Activated gamma-delta T cell treated with Interleukin-2 at 50 U/mL for 16 hours (primary cell): ENCODE data around the gene HAGHL.
"Not testable (repeated sequence)": the region's sequence is repeated elsewhere in the genome, so short reads cannot be mapped to it uniquely, and the experiment has no call there.

ENCODE experiments used
- DNase-seq: peaks from one replicate; pipeline ENCODE4 v3.0.0-alpha.2; 2020

Gene HAGHL

DNA sequence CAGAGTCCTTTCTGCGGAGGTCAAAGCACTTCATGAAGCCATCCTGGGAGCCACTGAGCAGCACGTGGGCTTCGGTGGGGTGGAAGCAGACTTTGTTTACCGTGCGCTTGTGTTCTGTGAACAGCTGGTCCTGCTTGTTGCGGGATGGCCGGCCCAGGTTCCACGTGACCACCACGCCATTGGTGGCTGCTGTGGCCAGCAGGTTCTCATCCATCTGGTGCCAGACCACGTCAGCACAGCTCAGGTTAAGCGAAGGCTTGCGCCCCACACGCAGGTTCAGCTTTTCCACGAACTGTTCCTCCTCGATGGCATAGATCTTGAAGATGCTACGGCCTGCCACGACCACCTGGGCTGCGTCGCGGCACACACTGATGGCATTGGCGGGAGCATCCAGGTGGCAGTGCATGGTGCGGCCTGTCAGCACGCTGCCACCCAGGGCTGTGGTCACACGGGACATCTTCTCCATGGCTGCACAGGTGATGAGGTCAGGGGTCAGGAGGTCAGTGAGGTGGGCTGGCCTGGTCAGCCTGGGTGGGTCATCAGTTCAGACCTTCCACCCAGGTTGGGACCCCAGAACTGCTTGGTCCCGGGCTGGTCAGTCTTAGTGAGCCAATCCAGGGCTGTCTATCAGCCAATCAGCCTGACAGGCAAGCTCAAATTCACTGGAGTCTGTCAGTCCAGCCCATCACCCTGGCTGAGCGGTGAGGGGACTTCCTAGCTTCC, 37.6 kb upstream of the HAGHL start:
- DNase-seq, result no peak

DNA sequence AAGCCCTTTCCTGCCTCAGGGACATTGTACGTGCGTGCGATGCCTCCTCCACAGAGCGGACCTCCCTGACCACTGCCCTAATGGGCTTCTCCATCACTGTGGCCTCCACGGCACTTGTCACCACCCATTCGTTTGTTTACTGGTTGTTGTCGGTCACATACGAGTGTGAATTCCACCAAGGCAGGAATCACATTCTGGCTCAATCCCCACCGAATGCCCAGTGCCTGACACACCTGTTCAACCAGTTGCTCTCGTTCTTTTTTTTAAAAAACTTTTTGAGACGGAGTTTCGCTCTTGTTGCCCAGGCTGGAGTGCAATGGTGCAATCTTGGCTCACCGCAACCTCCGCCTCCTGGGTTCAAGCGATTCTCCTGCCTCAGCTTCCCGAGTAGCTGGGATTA, 35.7 kb upstream of the HAGHL start:
- DNase-seq, result not testable (repeated sequence)

DNA sequence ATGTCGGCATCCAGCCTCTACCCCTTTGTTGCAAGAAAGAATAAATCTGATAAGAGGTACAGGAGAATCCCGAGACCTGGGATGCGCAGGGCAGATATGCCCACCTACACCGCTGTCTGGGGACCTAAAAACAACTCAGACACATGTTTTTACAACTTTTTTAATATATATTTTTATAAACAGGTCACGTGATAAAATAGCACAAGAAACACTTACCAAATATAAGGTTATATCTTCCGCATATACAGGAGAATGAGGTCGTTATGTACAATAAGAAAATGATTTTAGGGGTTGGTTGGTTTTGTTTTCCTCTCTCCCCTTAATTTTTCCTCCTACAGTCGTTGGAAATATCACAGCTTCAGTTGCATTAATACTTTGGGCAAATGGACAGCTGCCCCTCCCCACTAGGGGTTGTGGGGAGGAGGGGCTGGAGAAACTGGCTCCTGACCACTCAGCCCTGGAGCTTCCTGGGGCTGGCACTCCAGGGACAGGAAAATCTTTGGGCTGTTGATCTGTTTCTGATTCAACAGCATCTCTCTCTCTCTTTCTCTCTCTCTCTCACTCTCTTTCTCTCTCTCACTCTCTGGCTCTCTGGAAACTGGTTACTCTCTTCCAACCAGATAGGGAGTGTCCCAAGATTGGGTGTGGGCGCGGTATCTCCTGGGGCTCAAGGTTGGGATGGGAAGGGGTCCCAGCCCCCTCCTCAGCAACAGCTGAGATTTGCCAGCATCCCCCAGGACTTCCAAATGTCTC, 34.4 kb upstream of the HAGHL start:
- DNase-seq, result no peak

DNA sequence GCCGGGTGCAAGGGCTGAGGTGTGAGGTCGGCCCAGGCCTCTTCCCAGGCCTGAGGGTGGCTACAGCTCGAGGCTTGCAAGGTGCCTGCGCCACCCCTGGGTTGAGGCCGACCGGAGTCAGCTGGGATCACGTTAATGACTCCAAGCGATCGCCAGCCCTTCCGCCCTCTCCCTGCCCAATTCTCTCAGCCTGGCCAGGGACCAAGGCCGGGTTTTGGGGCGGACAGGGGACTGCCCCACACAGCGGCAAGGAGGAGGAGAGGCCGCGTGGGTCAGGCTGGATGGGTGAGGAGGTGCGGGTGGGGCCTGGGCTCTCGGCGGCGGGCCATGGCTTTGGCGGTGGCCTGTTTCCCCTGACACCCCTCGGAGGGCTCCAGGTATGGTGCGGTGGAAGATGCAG, 33.5 kb upstream of the HAGHL start:
- DNase-seq, result no peak

DNA sequence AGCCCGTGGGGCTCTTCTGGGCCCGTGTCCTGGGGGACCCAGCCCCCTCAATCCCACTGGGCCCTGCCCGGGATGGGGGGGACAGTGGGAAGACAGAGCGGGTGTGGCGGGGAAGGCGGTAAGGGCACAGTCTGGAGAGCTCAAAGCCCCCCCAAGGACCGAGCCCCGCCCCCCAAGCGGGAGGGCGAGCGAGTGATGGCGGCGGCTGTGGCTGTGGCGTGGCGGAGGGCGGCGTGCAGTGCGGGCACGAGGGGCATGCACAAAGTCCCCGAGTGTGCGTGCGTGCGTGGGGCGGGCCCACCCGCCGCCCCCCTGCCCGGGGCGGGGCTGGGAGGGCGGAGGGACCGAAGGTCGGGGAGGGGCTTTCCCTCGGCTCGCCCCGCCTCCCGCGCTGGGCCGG, 33.1 kb upstream of the HAGHL start:
- peak; percentile 45 for DNase-seq

DNA sequence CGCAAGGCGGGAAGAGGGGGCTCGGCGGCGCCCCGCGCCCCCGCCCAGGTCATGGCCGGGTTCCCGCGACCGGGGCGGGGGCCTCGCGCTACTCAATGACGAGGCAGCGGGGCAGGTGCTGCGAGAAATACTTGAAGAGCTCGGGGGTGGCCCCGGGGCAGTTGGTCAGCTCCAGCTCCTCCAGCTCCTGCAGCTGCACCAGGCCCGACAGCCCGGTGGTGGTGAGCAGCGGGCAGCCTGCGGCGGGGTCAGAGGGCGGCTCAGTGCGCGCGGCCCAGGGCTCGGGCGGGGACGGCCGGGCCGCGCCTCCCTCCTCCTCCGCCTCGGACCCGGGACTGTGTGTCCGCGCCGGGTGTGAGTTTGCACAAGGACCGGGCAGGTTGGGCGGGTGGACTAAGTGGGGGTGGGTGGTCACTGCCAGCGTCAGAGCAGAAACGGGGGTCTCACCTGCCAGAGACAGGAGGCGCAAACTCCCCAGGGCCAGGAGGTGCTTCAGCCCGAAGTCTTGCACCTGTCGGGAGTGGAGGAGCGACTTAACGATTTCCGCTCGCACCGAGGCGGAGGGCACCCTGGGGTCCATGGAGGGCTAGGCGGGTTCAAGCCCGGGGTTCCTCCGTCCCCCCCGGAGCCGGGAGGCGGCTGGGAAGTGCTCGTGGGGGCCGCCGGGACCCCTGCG, 32.6 kb upstream of the HAGHL start:
- DNase-seq, result no peak

DNA sequence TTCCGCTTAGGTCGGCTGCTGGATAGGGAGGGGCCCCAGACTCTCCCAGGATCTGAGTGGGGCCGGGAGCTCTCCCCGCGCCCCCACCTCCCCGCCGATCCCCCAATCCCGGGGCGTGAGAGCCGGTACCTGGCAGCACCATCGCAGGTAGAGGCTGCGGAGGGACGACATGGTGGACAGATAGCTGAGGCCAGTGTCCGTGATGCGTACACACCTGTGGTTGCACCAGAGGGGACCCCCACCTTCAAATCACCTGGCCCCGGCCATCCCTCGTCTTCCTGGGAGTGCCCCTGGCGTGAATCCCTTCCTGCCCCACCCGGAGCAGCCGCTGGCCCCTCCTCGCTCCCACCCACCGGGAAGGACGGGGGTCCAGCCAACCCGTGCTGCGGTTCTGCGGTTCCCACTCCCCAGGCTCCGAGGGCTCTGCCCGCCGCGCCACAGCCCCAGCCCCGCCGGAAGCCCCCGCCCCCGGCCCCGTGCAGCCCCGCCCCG, 32.0 kb upstream of the HAGHL start:
- no peak for DNase-seq

DNA sequence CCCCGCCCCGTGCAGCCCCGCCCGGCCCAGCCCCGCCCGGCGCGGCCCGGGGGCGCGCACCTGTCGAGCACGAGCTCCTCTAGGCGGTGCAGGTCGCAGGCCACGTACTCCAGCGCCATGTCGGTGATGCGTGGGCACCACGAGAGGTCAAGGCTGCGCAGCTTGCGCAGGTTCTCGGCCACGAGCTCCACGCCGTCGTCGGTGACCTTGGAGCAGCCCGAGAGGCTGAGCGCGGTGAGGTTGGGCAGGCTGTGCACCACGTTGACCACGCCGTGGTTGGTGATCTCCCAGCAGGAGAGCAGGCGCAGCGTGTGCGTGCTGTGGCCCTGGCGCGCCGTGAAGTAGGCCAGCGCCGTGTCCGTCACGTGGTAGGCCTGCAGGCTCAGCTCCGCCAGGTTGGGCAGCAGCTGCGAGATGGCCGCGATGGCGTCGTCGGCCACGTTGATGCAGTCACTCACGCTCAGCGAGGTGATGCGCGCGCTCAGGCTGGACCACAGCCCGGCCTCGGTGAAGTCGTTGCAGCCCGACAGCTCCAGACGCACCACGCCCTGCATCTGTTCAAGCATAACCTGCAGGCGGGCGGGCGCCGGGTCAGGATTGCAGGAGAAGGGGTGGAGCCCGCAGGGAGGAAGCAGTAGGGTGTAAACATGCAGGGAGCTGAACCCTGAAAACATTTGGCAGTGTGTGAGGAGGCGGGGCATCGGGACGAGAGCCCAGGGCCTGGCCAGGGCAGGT, 31.4 kb upstream of the HAGHL start:
- DNase-seq, result peak; percentile 52

DNA sequence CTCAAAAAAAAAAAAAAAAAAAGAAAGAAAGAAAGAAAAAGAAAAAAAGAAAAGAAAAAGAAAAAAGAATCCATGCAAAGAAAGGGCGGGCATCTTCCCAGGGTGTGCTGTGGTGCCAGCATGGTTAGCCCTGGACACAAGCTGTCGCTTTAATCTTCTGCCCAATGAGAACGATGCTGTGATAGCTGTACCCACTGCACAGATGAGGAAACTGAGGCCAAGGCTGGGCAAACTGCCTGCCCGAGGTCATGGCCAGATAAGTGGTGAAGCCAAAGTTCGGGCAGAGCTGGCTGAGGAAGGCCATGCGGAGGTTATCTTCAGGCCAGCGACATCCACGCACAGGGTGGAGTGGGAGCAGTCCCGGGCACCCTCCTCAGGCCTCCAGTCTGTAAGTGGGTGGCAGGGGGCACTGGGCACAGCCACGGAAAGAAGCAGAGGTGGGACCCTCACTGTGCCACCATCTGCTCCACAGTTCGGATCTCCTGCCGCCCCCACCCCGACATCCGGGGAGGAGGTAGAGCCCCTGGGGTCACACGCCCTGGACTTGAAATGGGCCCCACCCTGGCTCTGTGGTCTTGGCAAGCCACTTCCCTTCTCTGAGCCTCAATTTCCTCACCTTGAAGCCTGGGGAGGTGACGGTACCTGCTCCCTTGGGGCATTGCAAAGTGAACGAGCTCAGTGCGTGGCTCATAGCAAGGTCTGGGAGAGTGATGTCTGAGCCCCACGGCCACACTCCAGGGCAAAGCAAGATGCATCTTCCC, 27.8 kb upstream of the HAGHL start:
- DNase-seq, result no peak

DNA sequence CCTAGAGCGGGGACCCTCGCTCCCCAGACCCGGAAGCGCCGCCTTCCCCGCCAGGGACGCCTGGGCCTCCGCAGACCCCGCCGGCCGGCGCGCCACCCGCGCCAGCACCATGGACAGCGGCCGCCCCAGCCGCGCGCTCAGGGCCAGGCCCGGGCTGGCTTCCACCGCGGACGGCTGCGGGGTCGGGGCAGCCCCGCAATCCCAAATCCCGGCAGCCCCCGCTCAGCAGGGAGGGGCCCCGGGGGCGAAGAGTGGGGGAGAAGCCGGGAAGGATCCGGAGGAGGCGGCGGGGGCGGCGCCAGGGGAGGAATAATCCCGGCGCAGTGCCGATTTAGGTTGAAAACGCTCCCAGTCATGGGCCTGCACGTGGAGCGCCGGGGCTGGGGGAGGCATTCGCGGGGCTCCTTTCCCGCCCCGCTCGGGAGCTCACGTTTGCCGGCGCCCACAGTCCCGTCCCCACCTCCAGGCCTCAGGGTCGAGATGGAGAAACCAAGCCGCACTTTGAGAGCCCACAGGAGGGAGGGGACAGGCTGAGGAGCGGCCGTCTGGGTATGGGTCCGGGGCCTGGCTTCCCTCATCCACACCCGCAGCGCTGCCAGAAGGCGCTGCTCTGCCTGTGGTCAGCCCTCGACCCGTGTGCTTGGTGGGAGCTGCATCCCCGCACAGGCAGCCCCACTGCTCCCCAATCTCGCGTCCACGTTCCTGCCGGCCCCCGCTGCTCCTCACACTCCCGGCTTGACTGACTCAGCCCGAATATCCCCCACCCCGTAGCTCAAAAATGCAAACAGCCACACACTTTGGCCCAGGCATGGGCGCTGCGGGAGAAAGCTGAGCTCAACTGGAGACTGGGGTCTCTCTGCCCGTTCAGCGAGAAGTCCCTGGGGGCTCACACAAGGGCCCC, 26.0 kb upstream of the HAGHL start:
- DNase-seq, result peak; percentile 36

DNA sequence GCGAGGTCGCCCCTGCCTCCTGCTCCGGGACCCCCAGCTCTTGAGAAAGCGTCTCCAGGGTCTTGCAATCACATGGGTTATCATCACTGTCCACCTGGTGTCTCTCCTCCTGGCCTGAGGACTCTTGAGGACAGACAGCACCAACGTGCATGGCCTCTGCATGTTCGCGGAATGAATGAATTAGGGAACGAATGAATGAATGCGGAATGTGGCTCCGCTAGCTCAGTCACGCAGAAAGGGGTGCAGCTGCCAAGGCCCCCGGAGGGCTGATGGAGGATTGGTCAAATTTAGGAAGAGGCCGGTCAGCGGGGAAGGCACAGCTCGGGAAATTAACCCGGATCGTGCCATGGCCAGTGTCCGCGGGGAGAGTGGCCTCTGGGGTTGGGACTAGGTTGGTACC, 24.6 kb upstream of the HAGHL start:
- no peak for DNase-seq

DNA sequence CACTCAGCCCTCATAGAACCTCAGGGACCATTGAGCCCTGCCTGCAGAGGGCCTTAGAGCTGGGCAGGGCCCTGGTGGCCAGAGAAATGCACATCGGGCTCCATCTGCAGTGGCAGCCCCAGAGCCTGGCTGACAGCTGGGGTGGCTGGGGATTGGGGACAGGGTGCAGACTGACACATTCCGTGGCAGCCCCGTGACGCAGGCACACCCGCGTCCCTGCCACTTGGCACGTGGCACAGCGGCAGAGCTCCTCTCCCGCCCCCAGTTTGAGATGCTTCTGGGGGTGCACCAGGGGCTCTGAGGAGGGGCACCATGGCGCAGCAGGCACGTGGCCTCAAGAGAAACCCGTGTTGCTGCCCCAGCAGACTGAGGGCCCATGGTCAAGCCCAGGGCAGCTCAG, 23.5 kb upstream of the HAGHL start:
- DNase-seq, result no peak

DNA sequence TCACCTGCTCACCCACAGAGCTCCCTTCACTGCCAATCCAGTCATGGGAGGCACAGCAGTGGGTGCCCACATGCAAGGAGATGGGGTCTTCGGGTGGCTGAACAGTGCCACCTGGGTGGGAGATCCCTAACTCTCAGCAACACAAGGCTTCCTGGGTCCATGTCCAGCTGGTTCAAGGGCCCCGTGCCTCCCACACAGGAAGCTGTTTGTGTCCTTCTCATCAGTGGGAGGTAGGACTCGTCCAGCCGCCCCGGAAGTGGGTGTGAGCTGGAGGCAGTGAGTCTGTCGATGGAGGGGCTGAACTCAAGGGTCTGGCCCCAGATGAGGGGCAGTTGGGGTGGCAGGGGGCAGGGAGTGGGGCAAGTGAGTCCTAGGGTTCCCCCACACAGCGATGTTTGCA, 22.9 kb upstream of the HAGHL start:
- no peak for DNase-seq

DNA sequence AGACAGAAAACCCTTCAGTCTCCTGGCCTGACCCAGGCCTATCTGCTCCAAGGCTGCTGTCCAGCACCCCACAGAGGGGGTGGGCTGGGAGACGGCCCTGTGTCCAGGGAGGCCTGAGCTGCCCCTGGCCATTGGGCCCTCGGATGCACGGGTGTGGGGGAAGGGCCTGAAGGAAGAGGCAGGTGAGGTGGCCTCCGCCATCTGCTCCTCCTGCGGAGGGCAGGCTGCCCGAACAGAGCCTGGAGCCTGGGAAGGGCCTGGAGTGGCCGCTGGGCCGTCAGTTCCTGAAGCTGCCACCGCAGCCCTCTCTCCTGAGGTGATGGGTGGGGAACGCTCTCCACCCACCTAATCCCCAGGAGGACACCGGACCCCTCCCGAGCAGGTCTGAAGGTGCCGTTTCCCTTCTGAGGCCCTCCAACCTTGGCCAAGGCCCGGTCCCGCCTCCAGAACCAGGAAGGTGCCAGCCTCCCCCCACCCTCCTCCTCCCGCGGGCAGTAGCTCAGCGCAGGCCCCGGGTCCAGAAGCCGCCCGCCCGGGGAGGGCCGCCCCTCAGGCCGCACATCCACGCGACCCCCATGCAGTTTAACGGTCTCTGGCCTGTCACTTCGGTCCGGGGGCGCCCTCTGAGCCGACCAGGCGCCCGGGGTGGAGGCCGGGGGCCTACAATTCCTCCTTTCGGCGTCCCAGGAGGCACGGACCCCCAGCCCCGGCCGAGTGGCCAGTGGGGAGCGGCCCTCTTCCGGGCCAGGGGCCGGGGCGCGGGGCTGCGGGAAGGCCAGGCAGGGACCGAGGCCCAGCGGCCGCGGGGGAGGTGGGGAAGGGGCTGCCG, 22.1 kb upstream of the HAGHL start:
- no peak for DNase-seq

DNA sequence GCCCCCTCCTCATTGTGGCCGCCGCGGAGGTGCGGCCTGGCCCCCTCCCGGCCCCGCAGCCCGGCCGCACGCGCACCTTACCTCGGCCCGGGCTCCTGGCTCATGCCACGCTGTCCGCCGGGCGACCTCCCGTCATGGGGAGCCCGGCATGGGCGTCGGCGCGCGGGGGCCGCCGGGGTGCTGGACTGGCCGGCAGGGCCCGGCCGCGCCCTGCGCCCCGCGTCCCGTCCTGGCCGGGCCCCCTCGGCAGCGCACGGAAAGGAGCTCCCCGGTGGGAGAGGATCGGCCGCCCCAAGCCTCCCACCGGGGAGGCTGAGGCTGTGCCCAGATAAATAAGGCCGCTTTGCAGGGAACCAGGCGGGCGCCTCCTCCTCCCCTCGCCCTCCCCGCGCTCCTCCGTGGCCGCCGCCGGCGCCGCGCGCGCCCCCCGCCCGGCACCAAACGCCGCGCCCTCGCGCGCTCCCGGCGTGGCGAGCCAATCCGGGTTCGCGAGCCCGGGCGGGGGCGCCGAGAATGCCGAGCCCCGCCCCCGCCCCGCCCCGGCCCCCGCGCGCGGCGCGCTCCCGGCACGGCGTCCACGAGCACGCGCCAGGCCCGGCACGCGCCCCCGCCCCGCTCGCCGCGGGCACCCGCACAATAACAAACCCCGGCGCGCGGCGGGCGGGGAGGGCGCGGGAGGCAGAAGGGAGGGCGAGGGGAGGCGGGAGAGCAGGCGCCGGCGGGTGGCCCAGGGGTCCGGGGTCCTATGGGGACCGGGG, 21.3 kb upstream of the HAGHL start, which contains the start of gene FBXL16:
Gene FBXL16 (minus strand): TSS at position 371 of the 758 bp plus-strand sequence. CDS start 8,396 bp downstream, outside the sequence.
- no peak for DNase-seq

DNA sequence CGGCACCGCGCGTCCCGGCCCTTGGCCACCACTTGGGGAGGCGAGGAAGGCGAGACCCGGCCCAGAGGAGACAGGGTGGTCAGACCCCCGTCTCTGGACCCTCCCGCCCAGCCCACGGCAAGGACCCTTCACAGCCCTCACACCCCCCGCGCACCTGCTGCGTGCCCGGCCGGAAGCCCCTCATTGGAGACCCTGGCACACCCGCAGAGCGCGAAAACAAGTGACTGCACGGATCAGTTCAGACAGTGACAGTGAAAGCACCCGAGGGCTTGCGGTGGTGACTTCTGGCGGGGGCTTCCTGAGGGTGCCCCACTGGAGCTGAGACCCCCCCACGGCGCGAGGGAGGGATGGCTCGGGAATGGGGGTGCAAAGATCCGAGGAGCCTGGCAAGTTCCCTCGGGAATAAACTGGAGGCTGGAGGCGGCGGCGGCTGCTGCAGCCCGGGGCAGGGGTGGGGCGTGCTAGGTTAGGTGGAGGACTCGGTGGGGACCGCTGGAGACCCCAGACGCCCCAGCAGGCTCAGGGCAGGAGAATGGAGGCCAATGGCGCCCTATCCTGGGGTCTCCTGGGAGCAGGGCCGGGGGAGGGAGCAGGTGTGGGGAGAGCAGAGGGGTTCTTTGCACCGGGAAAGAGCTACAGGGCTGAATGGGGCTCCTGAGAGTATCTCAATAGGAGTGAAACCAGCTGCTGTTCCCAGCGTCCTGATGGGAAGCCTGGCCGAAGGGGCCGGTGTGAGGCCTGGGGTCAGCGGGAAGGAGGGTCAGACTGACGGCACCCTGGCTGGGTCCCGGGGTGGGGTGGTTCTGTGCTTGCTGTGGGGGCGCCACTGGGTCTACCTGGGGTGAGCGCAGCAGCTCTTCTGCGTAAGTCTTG, 20.5 kb upstream of the HAGHL start:
- no peak for DNase-seq

DNA sequence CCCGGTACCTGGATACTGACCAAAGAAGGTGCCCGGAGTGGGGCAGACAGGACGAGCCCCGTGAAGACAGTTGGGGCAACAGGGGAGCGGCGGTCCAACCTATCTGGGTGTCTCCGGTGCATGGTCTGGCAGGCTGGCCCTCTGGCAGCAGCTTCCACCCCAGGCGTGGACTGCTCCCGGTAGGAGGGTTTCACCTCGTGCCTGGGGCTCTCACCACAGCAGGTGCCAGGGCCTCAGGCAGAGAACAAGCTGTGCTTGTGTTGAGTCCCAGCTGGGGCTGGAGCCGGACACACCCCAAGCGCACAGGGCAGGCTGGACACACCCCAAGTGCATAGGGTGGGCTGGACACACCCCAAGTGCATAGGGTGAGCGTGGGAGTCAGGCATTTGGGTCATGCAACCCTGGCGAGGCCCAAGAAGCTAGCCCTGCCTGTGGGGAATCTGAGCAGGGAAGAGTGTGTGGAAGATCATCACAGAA, 19.8 kb upstream of the HAGHL start:
- DNase-seq, result no peak

DNA sequence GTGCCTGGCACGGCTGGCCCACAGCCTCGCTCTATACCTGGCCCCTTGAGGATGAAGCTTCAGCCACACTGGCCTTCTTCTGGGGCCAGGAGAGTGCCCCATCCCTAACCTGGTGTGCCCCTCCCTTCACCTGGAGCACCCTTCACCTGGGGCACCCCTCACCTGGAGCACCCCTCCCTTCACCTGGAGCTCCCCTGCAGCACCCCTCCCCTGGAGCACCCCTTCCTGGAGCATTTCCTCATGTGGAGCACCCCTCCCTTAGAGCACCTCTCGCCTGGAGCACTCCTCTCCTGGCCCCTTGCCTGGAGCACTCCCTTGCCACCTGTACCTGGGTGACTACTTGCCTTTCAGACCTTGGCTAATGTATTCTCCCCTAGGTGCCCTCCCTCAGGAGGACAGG, 18.9 kb upstream of the HAGHL start:
- DNase-seq, result no peak
